MM.1S (cell line): Measurements from ENCODE around the gene PLA2G3.

Experiments
- DNase-seq: peaks from one replicate; pipeline ENCODE4 v3.0.0-alpha.2; 2015
- H2AFZ ChIP-seq: fragments of 300-600 bp; sonication (generic); 2 replicates; pipeline ENCODE4 v1.6.0; 2016; ENCODE audit warnings: antibody characterized with exemption, low read length
- H3F3A ChIP-seq: fragments of 300-600 bp; sonication (generic); 2 replicates; pipeline ENCODE4 v1.6.1; 2016; ENCODE audit warnings: mild to moderate bottlenecking, antibody characterized with exemption, low read length, moderate library complexity, mixed read lengths; ENCODE audit not compliant: insufficient read depth
- H3K27ac ChIP-seq: fragments of 300-600 bp; sonication (generic); 2 replicates; pipeline ENCODE4 v1.5.1; 2016; ENCODE audit warnings: mild to moderate bottlenecking, low read length
- H3K27me3 ChIP-seq: fragments of 300-600 bp; sonication (generic); replicated peaks from 2 replicates; pipeline ENCODE4 v1.6.0; 2016; ENCODE audit warnings: low read length; ENCODE audit not compliant: insufficient read depth
- H3K36me3 ChIP-seq: fragments of 300-600 bp; sonication (generic); replicated peaks from 2 replicates; pipeline ENCODE4 v1.6.1; 2016; ENCODE audit warnings: mild to moderate bottlenecking, low read length, mixed read lengths; ENCODE audit not compliant: insufficient read depth
- H3K4me1 ChIP-seq: fragments of 300-600 bp; sonication (generic); 2 replicates; pipeline ENCODE4 v1.6.1; 2016; ENCODE audit warnings: low read length, mixed read lengths
- H3K4me2 ChIP-seq: fragments of 300-600 bp; sonication (generic); 2 replicates; pipeline ENCODE4 v1.6.0; 2016; ENCODE audit warnings: low read depth, low read length
- H3K4me3 ChIP-seq: fragments of 300-600 bp; sonication (generic); 2 replicates; pipeline ENCODE4 v1.5.1; 2016; ENCODE audit warnings: low read length, mixed read lengths
- H3K79me2 ChIP-seq: fragments of 300-600 bp; sonication (generic); 2 replicates; pipeline ENCODE4 v1.6.1; 2016; ENCODE audit warnings: mixed run types, low read length, mixed read lengths
- H3K9ac ChIP-seq: fragments of 300-600 bp; sonication (generic); 2 replicates; pipeline ENCODE4 v1.6.1; 2016; ENCODE audit warnings: low read length, mixed read lengths
- H3K9me2 ChIP-seq: fragments of 300-600 bp; sonication (generic); replicated peaks from 2 replicates; pipeline ENCODE4 v1.6.1; 2016; ENCODE audit warnings: mild to moderate bottlenecking, low read length, mixed read lengths; ENCODE audit not compliant: insufficient read depth
- H3K9me3 ChIP-seq: fragments of 300-600 bp; sonication (generic); replicated peaks from 2 replicates; pipeline ENCODE4 v1.6.1; 2016; ENCODE audit warnings: mild to moderate bottlenecking, low read length, mixed read lengths; ENCODE audit not compliant: insufficient read depth
- H4K20me1 ChIP-seq: fragments of 300-600 bp; sonication (generic); 2 replicates; pipeline ENCODE4 v1.6.1; 2016; ENCODE audit warnings: mild to moderate bottlenecking, low read length, moderate library complexity, mixed read lengths; ENCODE audit not compliant: insufficient read depth
- CTCF ChIP-seq: fragments of 300-600 bp; sonication (generic); IDR thresholded peaks from 2 replicates; pipeline ENCODE4 v1.5.1; 2016; ENCODE audit warnings: antibody characterized with exemption, low read length, mixed read lengths
- EZH2 ChIP-seq: fragments of 300-600 bp; sonication (generic); optimal IDR thresholded peaks from 2 replicates; pipeline ENCODE3; 2017; ENCODE audit warnings: low read depth, mild to moderate bottlenecking, antibody characterized with exemption, low read length, mixed read lengths
- EZH2phosphoT487 ChIP-seq: fragments of 300-600 bp; sonication (generic); IDR thresholded peaks from 2 replicates; pipeline ENCODE4 v1.6.1; 2018; ENCODE audit warnings: antibody characterized with exemption, low read length

PLA2G3 gene

GRCh38 chr22:31094021-31094551 is 46.2 kb downstream of the PLA2G3 start:
- no peak for TF ChIP-seq CTCF
- TF ChIP-seq EZH2phosphoT487 = no peak
- no peak for TF ChIP-seq EZH2
- no peak overlapping the region for H3K27ac ChIP-seq
- no peaks in the 10 kb centered on the region for H4K20me1 ChIP-seq
- H3K9me2 ChIP-seq = no peaks in the 10 kb centered on the region
- H3K79me2 ChIP-seq = no peaks in the 10 kb centered on the region
- no peak overlapping the region for H3K4me3 ChIP-seq
- H2AFZ ChIP-seq = no peak overlapping the region
- H3F3A ChIP-seq = no peaks in the 10 kb centered on the region
- DNase-seq = no peak
- no peak overlapping the region for H3K9ac ChIP-seq
- no peaks in the 10 kb centered on the region for H3K4me1 ChIP-seq
- H3K9me3 ChIP-seq = no peaks in the 10 kb centered on the region
- no peaks in the 10 kb centered on the region for H3K36me3 ChIP-seq
- no peak overlapping the region for H3K4me2 ChIP-seq
- no peaks in the 10 kb centered on the region for H3K27me3 ChIP-seq

GRCh38 chr22:31093086-31093850 is 47.0 kb downstream of the PLA2G3 start:
- Histone ChIP-seq H3K9me3 (no peaks in the 10 kb centered on the region), H3K27me3 (no peaks in the 10 kb centered on the region), H3K79me2 (no peaks in the 10 kb centered on the region), H3K9ac (no peak overlapping the region), H3K4me3 (no peak overlapping the region), H3K4me2 (no peak overlapping the region), H4K20me1 (no peaks in the 10 kb centered on the region), H2AFZ (no peak overlapping the region), H3K9me2 (no peaks in the 10 kb centered on the region), H3F3A (no peaks in the 10 kb centered on the region), H3K27ac (no peak overlapping the region), H3K4me1 (no peaks in the 10 kb centered on the region), H3K36me3 (no peaks in the 10 kb centered on the region)
- no peak for DNase-seq
- TF ChIP-seq CTCF = no peak
- no peak for TF ChIP-seq EZH2
- no peak for TF ChIP-seq EZH2phosphoT487

- Histone ChIP-seq H3K79me2 (no peaks in the 10 kb centered on the region), H3K36me3 (no peaks in the 10 kb centered on the region), H4K20me1 (no peaks in the 10 kb centered on the region), H3K27me3 (no peaks in the 10 kb centered on the region), H2AFZ (no peak overlapping the region), H3K4me3 (no peak overlapping the region), H3K4me2 (no peak overlapping the region), H3K9ac (no peak overlapping the region), H3K27ac (no peak overlapping the region), H3K9me3 (no peaks in the 10 kb centered on the region), H3K4me1 (no peaks in the 10 kb centered on the region), H3K9me2 (no peaks in the 10 kb centered on the region), H3F3A (no peaks in the 10 kb centered on the region)
- DNase-seq = no peak
- TF ChIP-seq CTCF = no peak
- no peak for TF ChIP-seq EZH2
- TF ChIP-seq EZH2phosphoT487 = no peak
Measured at GRCh38 chr22:31092161-31092560, 48.1 kb downstream of the PLA2G3 start.
